22Rv1 (cell line): ENCODE results near the gene ENTPD3.

Experiments used
- ZFX ChIP-seq: fragments of 450-650 bp; IDR thresholded peaks from 2 replicates; pipeline ENCODE4 v1.6.1; 2017; ENCODE audit warnings: antibody characterized with exemption, borderline replicate concordance
- TF ChIP-seq, protein P1 (sequence below): fragments of 450-650 bp; IDR thresholded peaks from 2 replicates; pipeline ENCODE4 v1.5.1; 2017; ENCODE audit warnings: mild to moderate bottlenecking

DNA sequence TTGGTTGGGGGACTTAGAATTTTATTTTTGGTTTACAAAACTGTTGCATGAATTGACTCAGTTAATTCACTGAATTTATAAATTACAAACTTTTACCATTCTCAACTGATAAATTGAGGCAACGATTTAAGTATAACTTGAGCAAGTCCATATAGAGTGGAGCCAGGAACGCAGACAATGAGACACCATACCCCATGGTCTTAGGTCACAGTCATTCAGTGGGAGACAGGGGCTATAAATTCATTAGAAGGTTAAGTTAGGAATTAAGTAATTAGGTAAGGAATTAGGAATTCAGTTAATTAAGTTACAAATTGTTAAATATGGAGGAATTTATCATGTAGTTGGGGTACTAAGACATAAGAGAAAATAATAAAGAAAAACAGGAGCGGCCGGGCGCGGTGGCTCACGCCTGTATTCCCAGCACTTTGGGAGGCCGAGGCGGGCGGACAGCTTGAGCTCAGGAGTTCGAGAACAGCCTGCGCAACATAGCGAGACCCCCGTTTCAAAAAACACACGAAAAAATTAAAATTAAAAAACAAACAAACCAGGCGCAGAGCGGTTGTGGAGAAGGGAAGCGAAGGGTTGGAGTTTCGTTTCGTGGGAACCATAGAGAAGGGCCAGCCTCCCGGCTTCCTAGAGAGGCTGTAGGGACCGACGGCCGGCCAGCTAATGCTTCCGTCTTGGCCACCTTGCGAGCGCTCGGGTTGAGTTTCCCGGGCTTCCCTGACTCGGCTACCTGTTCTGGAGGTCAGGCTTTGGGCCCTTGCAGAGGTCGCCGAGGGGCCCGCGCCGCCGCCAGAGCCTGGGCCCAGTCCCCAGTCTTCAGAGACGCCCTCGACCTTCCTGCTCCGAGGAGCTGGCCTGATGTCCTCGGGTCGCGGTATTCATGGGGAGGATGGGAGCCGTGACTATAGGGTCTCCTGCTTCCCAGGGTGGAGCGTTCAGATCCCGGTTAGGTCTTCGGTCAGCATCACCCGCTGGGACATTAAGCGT lies 89.8 kb downstream of the ENTPD3 start, which contains the start of gene ZNF619:
- TF ChIP-seq, protein P1, sequence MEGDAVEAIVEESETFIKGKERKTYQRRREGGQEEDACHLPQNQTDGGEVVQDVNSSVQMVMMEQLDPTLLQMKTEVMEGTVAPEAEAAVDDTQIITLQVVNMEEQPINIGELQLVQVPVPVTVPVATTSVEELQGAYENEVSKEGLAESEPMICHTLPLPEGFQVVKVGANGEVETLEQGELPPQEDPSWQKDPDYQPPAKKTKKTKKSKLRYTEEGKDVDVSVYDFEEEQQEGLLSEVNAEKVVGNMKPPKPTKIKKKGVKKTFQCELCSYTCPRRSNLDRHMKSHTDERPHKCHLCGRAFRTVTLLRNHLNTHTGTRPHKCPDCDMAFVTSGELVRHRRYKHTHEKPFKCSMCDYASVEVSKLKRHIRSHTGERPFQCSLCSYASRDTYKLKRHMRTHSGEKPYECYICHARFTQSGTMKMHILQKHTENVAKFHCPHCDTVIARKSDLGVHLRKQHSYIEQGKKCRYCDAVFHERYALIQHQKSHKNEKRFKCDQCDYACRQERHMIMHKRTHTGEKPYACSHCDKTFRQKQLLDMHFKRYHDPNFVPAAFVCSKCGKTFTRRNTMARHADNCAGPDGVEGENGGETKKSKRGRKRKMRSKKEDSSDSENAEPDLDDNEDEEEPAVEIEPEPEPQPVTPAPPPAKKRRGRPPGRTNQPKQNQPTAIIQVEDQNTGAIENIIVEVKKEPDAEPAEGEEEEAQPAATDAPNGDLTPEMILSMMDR, result no peak
- no peak for TF ChIP-seq ZFX
